OCI-LY7 (cell line): ENCODE results near the gene PLA2G4A.

Source experiments
- EZH2phosphoT487 ChIP-seq: fragments of 200-600 bp; sonication (generic); IDR thresholded peaks from 2 replicates; pipeline ENCODE4 v1.6.1; 2018; ENCODE audit warnings: low read depth, borderline replicate concordance, mild to moderate bottlenecking, mixed run types, antibody characterized with exemption, low read length, moderate library complexity, mixed read lengths
- TF ChIP-seq, protein P1 (sequence below): fragments of 200-600 bp; sonication (generic); conservative IDR thresholded peaks from 2 replicates; pipeline ENCODE4 v1.5.1; 2014; ENCODE audit warnings: mild to moderate bottlenecking, antibody characterized with exemption, low read length, moderate library complexity, mixed read lengths

- TF ChIP-seq, protein P1, sequence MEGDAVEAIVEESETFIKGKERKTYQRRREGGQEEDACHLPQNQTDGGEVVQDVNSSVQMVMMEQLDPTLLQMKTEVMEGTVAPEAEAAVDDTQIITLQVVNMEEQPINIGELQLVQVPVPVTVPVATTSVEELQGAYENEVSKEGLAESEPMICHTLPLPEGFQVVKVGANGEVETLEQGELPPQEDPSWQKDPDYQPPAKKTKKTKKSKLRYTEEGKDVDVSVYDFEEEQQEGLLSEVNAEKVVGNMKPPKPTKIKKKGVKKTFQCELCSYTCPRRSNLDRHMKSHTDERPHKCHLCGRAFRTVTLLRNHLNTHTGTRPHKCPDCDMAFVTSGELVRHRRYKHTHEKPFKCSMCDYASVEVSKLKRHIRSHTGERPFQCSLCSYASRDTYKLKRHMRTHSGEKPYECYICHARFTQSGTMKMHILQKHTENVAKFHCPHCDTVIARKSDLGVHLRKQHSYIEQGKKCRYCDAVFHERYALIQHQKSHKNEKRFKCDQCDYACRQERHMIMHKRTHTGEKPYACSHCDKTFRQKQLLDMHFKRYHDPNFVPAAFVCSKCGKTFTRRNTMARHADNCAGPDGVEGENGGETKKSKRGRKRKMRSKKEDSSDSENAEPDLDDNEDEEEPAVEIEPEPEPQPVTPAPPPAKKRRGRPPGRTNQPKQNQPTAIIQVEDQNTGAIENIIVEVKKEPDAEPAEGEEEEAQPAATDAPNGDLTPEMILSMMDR: no peak
- TF ChIP-seq EZH2phosphoT487: no peak
Observed at GRCh38 chr1:186783193-186783592, 45.6 kb upstream of the PLA2G4A start.
